A549 (cell line): ENCODE measurements around the gene IFIT1. TPM values are rescaled to one million over a fixed set of nuclear protein-coding genes. Genes with fewer than 3 reads are reported as not detected.

Experiments used
- ATAC-seq, 2 experiments: fragments of 200-7000 bp in 1 of 2; fragments of >200 bp in 1 of 2; cut with Nextera tagmentation in 1 of 2; cut with Tn5 transposase in 1 of 2; 3 replicates each; pipeline versions ENCODE4 v1.8.0 to v1.9.1; 2018 to 2020; ENCODE audit warnings: mild to moderate bottlenecking in 1 of 2, moderate library complexity in 1 of 2
- CTCF ChIA-PET: fragments of 300-600 bp; sonication (Branson Sonifier 250); formaldehyde crosslinking; extraction: SDS; loops from one replicate; lab custom pipeline; 2021; ENCODE audit warnings: antibody characterized with exemption, inconsistent platforms; lab: Yijun Ruan, JAX
- POLR2A ChIA-PET: fragments of 350-600 bp; formaldehyde crosslinking; extraction: SDS; loops from one replicate; lab custom pipeline; 2021; ENCODE audit warnings: antibody characterized with exemption, inconsistent platforms; lab: Yijun Ruan, JAX
- DNase-seq, 2 experiments: peaks; one replicate each; pipeline versions ENCODE4 v3.0.0 to v3.0.0-alpha.2; 2011 to 2016; ENCODE audit warnings: low read depth in 1 of 2, low spot score in 1 of 2
- FAIRE-seq: peaks from 2 replicates; lab custom pipeline; 2011; peaks lifted over from hg19 to GRCh38; lab: Jason Lieb, UNC
- H3K27ac ChIP-seq, 2 experiments: fragments of >200 bp; sonication (Bioruptor Twin); formaldehyde crosslinking; 3 replicates each; pipeline ENCODE4 v1.5.1; 2016 to 2017
- H3K4me1 ChIP-seq: fragments of >200 bp; sonication (Bioruptor Twin); formaldehyde crosslinking; 3 replicates; pipeline ENCODE4 v1.6.1; 2016
- H3K4me2 ChIP-seq: fragments of >200 bp; sonication (Bioruptor Twin); formaldehyde crosslinking; 3 replicates; pipeline ENCODE4 v1.6.1; 2016
- H3K4me3 ChIP-seq: fragments of >200 bp; sonication (Bioruptor Twin); formaldehyde crosslinking; 3 replicates; pipeline ENCODE4 v1.5.1; 2016
- H3K9me3 ChIP-seq: fragments of >200 bp; sonication (Bioruptor Twin); formaldehyde crosslinking; 3 replicates; pipeline ENCODE4 v1.6.1; 2016
- BCL3 ChIP-seq: fragments of >200 bp; sonication (Bioruptor Twin); formaldehyde crosslinking; IDR thresholded peaks from 3 replicates; pipeline ENCODE4 v1.6.1; 2016
- CBX2 ChIP-seq: fragments of 200-600 bp; sonication (generic); IDR thresholded peaks from 2 replicates; pipeline ENCODE4 v1.6.1; 2016; ENCODE audit warnings: low read depth, mild to moderate bottlenecking, borderline replicate concordance
- CHD2 ChIP-seq: fragments of 150-350 bp; IDR thresholded peaks from 2 replicates; pipeline ENCODE4 v1.6.1; 2014; ENCODE audit warnings: low read length; ENCODE audit not compliant: partially characterized antibody
- CTCF ChIP-seq: fragments of >200 bp; sonication (Bioruptor Twin); formaldehyde crosslinking; IDR thresholded peaks from 3 replicates; pipeline ENCODE4 v1.5.1; 2016
- E2F6 ChIP-seq: IDR thresholded peaks from 2 replicates; pipeline ENCODE4 v1.6.1; 2012; ENCODE audit warnings: low read depth, borderline replicate concordance
- ELK1 ChIP-seq: fragments of 150-350 bp; IDR thresholded peaks from 2 replicates; pipeline ENCODE4 v1.6.1; 2014; ENCODE audit warnings: low read depth, mild to moderate bottlenecking, low read length
- ESRRA ChIP-seq: fragments of 150-350 bp; IDR thresholded peaks from 2 replicates; pipeline ENCODE4 v1.6.1; 2014; ENCODE audit warnings: mild to moderate bottlenecking, low read length, borderline replicate concordance
- FOSB ChIP-seq: fragments of 250-450 bp; sonication (Bioruptor Pico); IDR thresholded peaks from 2 replicates; pipeline ENCODE4 v1.5.0; 2020; ENCODE audit warnings: mild to moderate bottlenecking, moderate library complexity
- HDAC2 ChIP-seq: fragments of 200-600 bp; sonication (generic); IDR thresholded peaks from 2 replicates; pipeline ENCODE4 v1.6.1; 2016
- KDM1A ChIP-seq: fragments of 200-600 bp; sonication (generic); IDR thresholded peaks from 2 replicates; pipeline ENCODE4 v1.6.1; 2016; ENCODE audit warnings: low read depth, mild to moderate bottlenecking
- MYC ChIP-seq: IDR thresholded peaks from 2 replicates; pipeline ENCODE4 v1.6.1; 2012; ENCODE audit warnings: mild to moderate bottlenecking, inconsistent platforms, low read length, improper control_type of control experiment, borderline replicate concordance
- NR3C1 ChIP-seq: fragments of >200 bp; sonication (Bioruptor Twin); formaldehyde crosslinking; IDR thresholded peaks from 3 replicates; pipeline ENCODE4 v1.6.1; 2017
- POLR2AphosphoS2 ChIP-seq: conservative IDR thresholded peaks from 2 replicates; pipeline ENCODE4 v1.6.1; 2012; ENCODE audit warnings: low read length, improper control_type of control experiment, inconsistent platforms
- RAD21 ChIP-seq, 2 experiments: fragments of >200 bp in 1 of 2; sonication (Bioruptor Twin) in 1 of 2; formaldehyde crosslinking in 1 of 2; IDR thresholded peaks in 1 of 2; conservative IDR thresholded peaks in 1 of 2; 2 replicates in 1 of 2; 3 replicates in 1 of 2; pipeline ENCODE4 v1.6.1; 2012 to 2018; ENCODE audit warnings: inconsistent platforms in 1 of 2
- RCOR1 ChIP-seq: fragments of 150-350 bp; IDR thresholded peaks from 2 replicates; pipeline ENCODE4 v1.6.1; 2014; ENCODE audit warnings: antibody characterized with exemption, low read length, low read depth
- RFX5 ChIP-seq: fragments of 450-650 bp; IDR thresholded peaks from 2 replicates; pipeline ENCODE4 v1.7.1; 2014; ENCODE audit warnings: antibody characterized with exemption, mild to moderate bottlenecking, moderate library complexity
- RNF2 ChIP-seq: fragments of 200-600 bp; sonication (generic); IDR thresholded peaks from 2 replicates; pipeline ENCODE4 v1.6.1; 2016; ENCODE audit warnings: low read depth, mild to moderate bottlenecking, antibody characterized with exemption, moderate library complexity, borderline replicate concordance
- SMC3 ChIP-seq: fragments of >200 bp; sonication (Bioruptor Twin); formaldehyde crosslinking; IDR thresholded peaks from 3 replicates; pipeline ENCODE4 v1.6.1; 2018; ENCODE audit warnings: inconsistent platforms
- TFCP2L1 ChIP-seq: fragments of 250-450 bp; sonication (Bioruptor Pico); IDR thresholded peaks from 2 replicates; pipeline ENCODE4 v1.5.0; 2021; ENCODE audit warnings: mild to moderate bottlenecking
- TP53 ChIP-seq: fragments of 250-450 bp; sonication (Bioruptor Pico); IDR thresholded peaks from 2 replicates; pipeline ENCODE4 v1.5.0; 2021; ENCODE audit warnings: mild to moderate bottlenecking, moderate library complexity
- WGBS: methylation state at CpG from one replicate; pipeline ENCODE4 v1.1.6; 2017; ENCODE audit errors: missing lambda C conversion rate; 5-methylcytosine and 5-hydroxymethylcytosine counted together
- polyA plus RNA-seq, 4 experiments: library from polyadenylated mRNA; depleted of rRNA in 3 of 4; stranded (reverse); fragments of >200 nt; fragmentation: RNase III in 1 of 4; extraction: RNeasy Plus Mini Kit Qiagen cat#74134 plus additional on column Dnase treatment in 1 of 4; gene quantifications; 2 replicates in 3 of 4; 3 replicates in 1 of 4; pipeline ENCODE4 v1.2.3, GENCODE V29; 2011 to 2017

IFIT1 gene
- polyA plus RNA-seq, 2 of the 4 experiments (the other 2 are of a cell fraction), result 2.5 to 2.8 TPM

- POLR2A ChIA-PET, result no interaction called here
- no peak overlapping the region; a peak in 1 of 6 replicates for H3K27ac ChIP-seq
- CTCF ChIA-PET, result interaction anchor here (3.1 to 9.1 kb wide), 2 partner anchors 129 to 135 kb away, joined by 15 to 88 read pairs; no protein-coding TSS in a partner anchor
- no peak for FAIRE-seq
- H3K4me3 ChIP-seq, result no peak overlapping the region
- H3K4me1 ChIP-seq, result peaks cover 13% of the 10 kb centered on the region
- no peak for DNase-seq
- 41% methylated on average over 5 of the region's 5 CpGs for WGBS
- TF ChIP-seq RCOR1 (no peak), CTCF (no peak), BCL3 (no peak), ESRRA (no peak), KDM1A (no peak), MYC (no peak), HDAC2 (no peak), CHD2 (no peak), NR3C1 (no peak), POLR2AphosphoS2 (no peak), ELK1 (no peak), TFCP2L1 (CRISPR knock-in tag) (no peak), E2F6 (no peak), CBX2 (no peak)
- ATAC-seq, result no peak
- peak overlapping the region; percentile 28 for H3K4me2 ChIP-seq
- no peaks in the 10 kb centered on the region for H3K9me3 ChIP-seq
Measured at GRCh38 chr10:89425000-89425399, 32.6 kb downstream of the IFIT1 start.

- H3K27ac ChIP-seq, result peak overlapping the region in 1 of 2 experiments; percentile 1; a peak in 1 of 6 replicates
Measured at GRCh38 chr10:89426230-89426868, 33.9 kb downstream of the IFIT1 start.

More at GRCh38 chr10:89426230-89426868, 33.9 kb downstream of the IFIT1 start:
- TF ChIP-seq SMC3 (peak; percentile 96), FOSB (CRISPR knock-in tag) (no peak), CTCF (peak; percentile 93), RAD21 (conservative IDR thresholded peaks at IDR 0.05 in 1 of 2, IDR thresholded peaks at IDR 0.05 in 1 of 2) (peak; percentile 95), RFX5 (no peak), TP53 (CRISPR knock-in tag) (no peak), RNF2 (no peak)
- H3K4me2 ChIP-seq, result no peak overlapping the region
- ATAC-seq (peak; percentile 87 to 94), FAIRE-seq (peak; percentile 84), DNase-seq (peak; percentile 56 to 57)
- WGBS, result 54% methylated on average over 5 of the region's 5 CpGs
- peaks cover 13% of the 10 kb centered on the region for H3K4me1 ChIP-seq
- CTCF ChIA-PET, result interaction anchor here (0.5 to 9.1 kb wide), 16 partner anchors 8 to 168 kb away, joined by 3 to 88 read pairs (median 5); no protein-coding TSS in a partner anchor
- POLR2A ChIA-PET, result no interaction called here
- H3K9me3 ChIP-seq, result no peaks in the 10 kb centered on the region
- no peak overlapping the region for H3K4me3 ChIP-seq
